Dendritic cell treated with granulocyte-macrophage colony-stimulating factor and Interleukin-4, amounts not matched to agents 40 ng/mL and 50 ng/mL, for 4 days (primary cell): ENCODE measurements around the gene ATP8B4.

Experiments used
- H3K27ac Mint-ChIP-seq: one replicate; pipeline ENCODE4 v1.8.0; 2022; ENCODE audit warnings: mild to moderate bottlenecking, mixed read lengths
- H3K27me3 Mint-ChIP-seq: one replicate; pipeline ENCODE4 v1.8.0; 2022; ENCODE audit warnings: mild to moderate bottlenecking, mixed read lengths
- H3K36me3 Mint-ChIP-seq: one replicate; pipeline ENCODE4 v1.8.0; 2022; ENCODE audit warnings: low read depth, mixed read lengths
- H3K4me1 Mint-ChIP-seq: one replicate; pipeline ENCODE4 v1.8.0; 2022; ENCODE audit warnings: low read depth, mixed read lengths
- H3K4me3 Mint-ChIP-seq: one replicate; pipeline ENCODE4 v1.8.0; 2022; ENCODE audit warnings: mild to moderate bottlenecking, moderate library complexity, mixed read lengths
- H3K9me3 Mint-ChIP-seq: one replicate; pipeline ENCODE4 v1.8.0; 2022; ENCODE audit warnings: mixed read lengths
- intact Hi-C: fragments of 100-400 bp; cut with micrococcal nuclease; formaldehyde crosslinking; loops from one replicate; pipeline ENCODE4 v1.15.0; 2022

The ATP8B4 gene

GRCh38 chr15:49901996-49902684 lies 216.9 kb downstream of the ATP8B4 start:
- H3K27ac Mint-ChIP-seq = no peak overlapping the region
- no peak overlapping the region for H3K4me3 Mint-ChIP-seq
- H3K27me3 Mint-ChIP-seq = no peaks in the 10 kb centered on the region
- intact Hi-C loops = no loop called here
- no peaks in the 10 kb centered on the region for H3K4me1 Mint-ChIP-seq
- H3K36me3 Mint-ChIP-seq = peaks cover 81% of the 10 kb centered on the region
- H3K9me3 Mint-ChIP-seq = no peaks in the 10 kb centered on the region

DNA sequence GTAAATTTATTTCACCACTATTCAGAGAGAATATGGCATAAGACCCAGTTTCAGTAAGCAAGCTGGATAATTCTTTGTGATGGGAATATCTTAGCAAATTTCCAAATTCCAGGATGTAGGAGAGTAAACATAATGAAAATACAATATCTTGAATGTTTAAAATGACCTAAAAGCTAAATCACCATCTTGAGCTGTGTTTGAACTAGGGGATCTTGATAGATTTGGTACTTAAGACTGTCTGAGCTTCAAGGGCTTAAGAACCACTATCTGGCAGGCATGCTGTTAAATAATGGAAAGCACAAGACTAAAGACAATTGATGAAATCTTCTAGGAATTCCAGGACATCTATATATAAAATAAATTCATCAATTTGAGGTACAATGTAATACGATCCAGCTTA lies 217.7 kb downstream of the ATP8B4 start:
- intact Hi-C loops = no loop called here
- Mint-ChIP-seq H3K36me3 (peaks cover 81% of the 10 kb centered on the region), H3K27me3 (no peaks in the 10 kb centered on the region)

GRCh38 chr15:49900903-49901235 lies 218.2 kb downstream of the ATP8B4 start:
- Mint-ChIP-seq H3K27ac (no peak overlapping the region), H3K4me1 (no peaks in the 10 kb centered on the region), H3K9me3 (no peaks in the 10 kb centered on the region), H3K4me3 (no peak overlapping the region), H3K27me3 (no peaks in the 10 kb centered on the region), H3K36me3 (peaks cover 81% of the 10 kb centered on the region)
- intact Hi-C loops = no loop called here

More for the DNA sequence above, 217.7 kb downstream of the ATP8B4 start:
- Mint-ChIP-seq H3K9me3 (no peaks in the 10 kb centered on the region), H3K27ac (no peak overlapping the region), H3K4me3 (no peak overlapping the region), H3K4me1 (no peaks in the 10 kb centered on the region)

- no peaks in the 10 kb centered on the region for H3K4me1 Mint-ChIP-seq
- no peak overlapping the region for H3K4me3 Mint-ChIP-seq
- intact Hi-C loops = no loop called here
- H3K9me3 Mint-ChIP-seq = no peaks in the 10 kb centered on the region
- H3K36me3 Mint-ChIP-seq = peaks cover 84% of the 10 kb centered on the region
- no peak overlapping the region for H3K27ac Mint-ChIP-seq
- no peaks in the 10 kb centered on the region for H3K27me3 Mint-ChIP-seq
Measured at GRCh38 chr15:49900006-49900902, 218.8 kb downstream of the ATP8B4 start.

DNA sequence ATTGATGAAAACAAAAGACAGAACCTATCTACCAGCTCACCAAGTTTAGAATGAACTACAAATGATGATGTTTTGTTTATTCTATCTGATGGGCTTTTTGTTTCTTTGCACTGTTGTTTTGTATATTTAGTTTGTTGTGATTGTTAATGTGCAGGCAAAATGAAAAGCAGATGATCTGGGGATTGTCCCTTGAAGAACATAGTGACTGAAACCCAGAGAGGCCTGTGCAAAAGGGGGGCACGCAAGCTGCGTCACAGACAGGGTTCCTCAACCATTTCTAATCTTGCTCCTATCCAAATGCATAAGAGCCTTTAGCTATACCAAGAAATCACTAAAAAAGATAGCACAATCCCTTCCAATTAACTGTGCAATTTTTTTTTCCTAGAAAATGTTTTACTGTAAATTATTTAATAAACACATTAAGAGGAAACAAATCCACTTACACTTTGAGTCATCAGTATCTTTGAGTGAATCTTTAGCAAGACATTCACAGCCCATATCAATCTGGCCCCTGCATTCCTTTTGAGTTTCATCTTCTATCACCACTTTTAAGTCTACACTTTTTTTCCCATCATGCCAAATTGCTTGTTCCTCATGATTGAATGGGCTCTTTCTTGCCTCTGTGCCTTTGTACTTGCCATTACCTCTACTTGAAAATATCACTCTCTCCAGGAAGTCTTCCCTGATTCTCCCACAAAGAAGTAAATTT lies 220.3 kb downstream of the ATP8B4 start:
- H3K4me3 Mint-ChIP-seq = no peak overlapping the region
- no peaks in the 10 kb centered on the region for H3K27me3 Mint-ChIP-seq
- H3K4me1 Mint-ChIP-seq = no peaks in the 10 kb centered on the region
- intact Hi-C loops = no loop called here
- no peak overlapping the region for H3K27ac Mint-ChIP-seq
- peaks cover 87% of the 10 kb centered on the region for H3K36me3 Mint-ChIP-seq
- no peaks in the 10 kb centered on the region for H3K9me3 Mint-ChIP-seq

DNA sequence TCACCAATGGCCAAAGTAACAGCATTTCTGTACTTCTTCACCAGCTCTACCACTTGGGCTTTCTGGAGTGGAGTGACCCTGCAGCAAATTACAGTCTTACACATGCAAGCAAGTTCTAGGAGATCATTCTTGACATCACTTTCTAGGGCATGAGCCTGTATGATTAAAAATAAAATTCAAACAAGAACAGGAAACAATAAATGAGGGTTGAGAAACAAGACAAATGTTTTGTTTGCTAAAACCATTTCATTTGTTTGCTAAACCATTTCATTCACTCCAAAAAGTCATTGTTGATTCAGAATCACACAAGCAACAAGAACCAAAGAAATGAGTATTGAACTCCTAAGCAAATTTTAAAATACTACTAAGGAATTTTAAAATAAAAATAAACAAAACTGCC lies 220.9 kb downstream of the ATP8B4 start:
- H3K4me1 Mint-ChIP-seq = no peaks in the 10 kb centered on the region
- intact Hi-C loops = no loop called here
- H3K9me3 Mint-ChIP-seq = no peaks in the 10 kb centered on the region
- H3K4me3 Mint-ChIP-seq = no peak overlapping the region
- H3K27ac Mint-ChIP-seq = no peak overlapping the region
- H3K36me3 Mint-ChIP-seq = peaks cover 85% of the 10 kb centered on the region
- H3K27me3 Mint-ChIP-seq = no peaks in the 10 kb centered on the region

DNA sequence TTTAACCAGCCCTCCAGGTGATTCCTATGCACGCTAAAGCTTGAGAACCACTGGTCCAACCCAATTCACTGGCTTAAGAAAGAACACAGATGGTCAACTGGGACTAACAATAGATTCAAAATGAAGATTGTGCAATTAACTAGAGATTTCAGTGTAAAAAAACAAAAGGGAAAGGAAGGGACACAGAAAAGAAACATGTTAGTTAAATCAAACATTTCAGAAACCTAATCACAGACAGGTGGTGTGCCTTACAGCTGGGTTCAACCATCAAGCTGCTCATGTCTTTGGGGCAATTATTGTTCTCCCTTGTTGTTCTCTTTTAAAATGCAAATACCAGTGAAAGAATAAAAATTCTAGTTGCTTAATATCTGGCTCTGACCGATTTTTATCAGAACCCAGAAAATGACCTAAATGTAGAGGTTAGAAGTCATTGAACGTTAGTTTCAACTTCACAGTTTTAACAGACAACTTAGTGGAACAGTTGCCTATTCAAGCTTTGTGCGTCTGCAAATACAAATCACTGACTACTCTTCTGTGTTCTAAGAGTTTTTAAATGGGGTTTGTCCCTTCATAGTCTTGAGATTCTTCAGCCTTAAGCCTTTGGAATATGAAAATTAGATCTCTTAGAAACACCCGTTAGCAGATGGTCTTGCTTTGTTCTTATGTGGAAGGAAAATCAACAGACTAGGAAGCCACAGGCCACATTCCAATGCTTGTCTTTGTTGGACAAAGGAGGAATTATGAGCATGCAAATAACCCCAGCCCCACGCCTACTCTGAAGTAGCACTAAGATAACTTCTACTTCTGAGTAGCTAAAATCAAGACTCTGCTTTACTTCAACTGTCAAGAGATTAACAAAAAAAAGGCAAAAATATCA lies 223.4 kb downstream of the ATP8B4 start:
- H3K27me3 Mint-ChIP-seq = no peaks in the 10 kb centered on the region
- H3K27ac Mint-ChIP-seq = no peak overlapping the region
- intact Hi-C loops = no loop called here
- H3K9me3 Mint-ChIP-seq = no peaks in the 10 kb centered on the region
- H3K4me1 Mint-ChIP-seq = no peaks in the 10 kb centered on the region
- H3K4me3 Mint-ChIP-seq = no peak overlapping the region
- peaks cover 87% of the 10 kb centered on the region for H3K36me3 Mint-ChIP-seq

DNA sequence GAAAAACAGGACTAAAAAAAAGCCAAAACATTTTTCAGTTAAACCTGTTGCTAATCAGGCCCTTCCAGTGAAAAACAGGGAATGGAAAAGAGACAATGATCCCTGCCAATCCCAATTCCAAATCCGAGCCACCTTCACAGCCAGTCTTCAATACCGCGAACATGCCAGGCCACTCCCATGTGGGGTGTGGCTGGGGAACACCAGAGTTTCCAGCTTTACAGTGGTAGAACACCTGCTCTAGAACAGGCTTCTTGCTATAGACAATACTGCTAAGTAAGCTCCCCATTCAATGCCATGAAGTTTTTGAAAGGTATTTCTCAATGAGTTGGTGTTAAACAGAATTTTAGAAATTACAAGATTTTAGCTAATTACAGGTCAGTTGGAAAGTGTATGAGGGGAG lies 228.3 kb downstream of the ATP8B4 start:
- Mint-ChIP-seq H3K27me3 (no peaks in the 10 kb centered on the region), H3K27ac (no peak overlapping the region), H3K4me1 (no peaks in the 10 kb centered on the region), H3K9me3 (no peaks in the 10 kb centered on the region), H3K36me3 (peaks cover 88% of the 10 kb centered on the region), H3K4me3 (no peak overlapping the region)
- intact Hi-C loops = no loop called here

- Mint-ChIP-seq H3K27ac (no peak overlapping the region), H3K36me3 (peaks cover 88% of the 10 kb centered on the region), H3K4me3 (no peak overlapping the region), H3K9me3 (no peaks in the 10 kb centered on the region), H3K4me1 (no peaks in the 10 kb centered on the region), H3K27me3 (no peaks in the 10 kb centered on the region)
- intact Hi-C loops = no loop called here
Measured at GRCh38 chr15:49889536-49889935, 229.5 kb downstream of the ATP8B4 start.

DNA sequence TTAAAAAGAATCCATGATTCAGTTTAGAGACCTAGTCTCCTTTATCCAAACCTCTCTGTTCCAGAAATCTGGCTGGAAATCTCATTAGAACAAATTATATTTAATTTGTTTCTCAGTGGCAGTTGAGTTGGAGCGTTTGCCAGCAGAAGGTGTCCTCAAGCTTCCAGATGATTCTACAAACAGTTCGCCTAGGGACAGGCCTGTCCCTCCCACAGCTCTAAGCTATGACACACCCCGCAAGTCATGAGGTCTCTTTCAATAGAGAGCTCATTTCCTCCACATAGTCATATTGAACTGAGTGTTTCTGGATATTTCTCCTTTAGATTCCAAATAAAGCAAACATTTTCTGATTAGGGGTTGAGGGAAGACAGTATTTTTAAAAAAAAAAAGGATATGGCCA lies 230.3 kb downstream of the ATP8B4 start:
- H3K36me3 Mint-ChIP-seq = peaks cover 81% of the 10 kb centered on the region
- intact Hi-C loops = no loop called here

DNA sequence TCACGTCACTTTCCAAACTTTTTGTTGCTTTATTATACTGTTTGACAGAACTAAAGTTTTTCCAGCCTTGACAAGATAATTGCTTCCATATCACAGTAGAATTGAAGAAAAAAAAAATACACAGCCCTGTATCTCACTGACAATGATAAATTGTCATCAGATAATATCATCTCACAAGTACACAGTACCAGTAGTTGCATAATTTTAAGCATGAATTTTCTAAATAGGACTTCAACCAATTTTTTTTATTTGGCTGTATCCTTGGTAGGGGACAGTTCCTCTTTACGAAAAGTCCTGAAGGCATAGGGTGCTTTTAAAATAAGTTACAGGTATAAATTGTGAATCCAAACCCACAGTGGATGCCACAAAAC lies 230.7 kb downstream of the ATP8B4 start:
- H3K27me3 Mint-ChIP-seq = no peaks in the 10 kb centered on the region
- intact Hi-C loops = no loop called here
- H3K27ac Mint-ChIP-seq = no peak overlapping the region
- peaks cover 80% of the 10 kb centered on the region for H3K36me3 Mint-ChIP-seq
- H3K4me1 Mint-ChIP-seq = no peaks in the 10 kb centered on the region
- H3K4me3 Mint-ChIP-seq = no peak overlapping the region
- H3K9me3 Mint-ChIP-seq = no peaks in the 10 kb centered on the region

More for the DNA sequence above, 230.3 kb downstream of the ATP8B4 start:
- no peaks in the 10 kb centered on the region for H3K4me1 Mint-ChIP-seq
- H3K27me3 Mint-ChIP-seq = no peaks in the 10 kb centered on the region
- no peaks in the 10 kb centered on the region for H3K9me3 Mint-ChIP-seq
- H3K4me3 Mint-ChIP-seq = no peak overlapping the region
- H3K27ac Mint-ChIP-seq = no peak overlapping the region

DNA sequence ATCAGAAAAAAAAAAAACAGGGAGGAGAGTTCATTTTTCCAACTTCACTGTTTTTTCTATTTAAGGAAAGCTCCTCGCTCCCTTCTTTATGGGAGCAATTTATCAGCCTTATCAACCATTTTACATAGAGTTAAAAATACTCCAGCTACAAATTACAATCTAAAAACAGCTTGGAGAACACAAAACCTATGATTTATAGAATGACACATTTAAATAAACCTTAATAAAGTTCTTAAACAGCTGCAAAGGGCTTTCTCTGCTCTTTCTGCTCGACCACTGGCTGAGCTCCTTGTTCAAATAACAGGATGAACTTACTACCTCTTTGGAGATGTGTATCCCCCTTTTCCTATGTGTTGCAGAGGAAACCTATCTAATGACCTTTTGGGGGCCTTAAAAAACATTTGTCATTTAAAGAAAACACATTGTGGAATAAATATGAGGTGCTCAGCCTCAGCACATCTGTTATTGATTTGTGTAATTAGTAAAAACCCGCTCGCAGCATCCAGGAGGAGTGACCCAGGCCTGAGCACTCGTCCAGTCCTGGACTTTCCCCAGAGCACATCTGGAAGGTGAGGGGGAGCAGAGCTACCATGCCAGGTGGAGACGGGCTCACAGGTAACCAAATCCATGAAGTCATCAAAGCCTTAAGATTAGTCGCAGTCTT lies 231.2 kb downstream of the ATP8B4 start:
- Mint-ChIP-seq H3K9me3 (no peaks in the 10 kb centered on the region), H3K27ac (no peak overlapping the region), H3K27me3 (no peaks in the 10 kb centered on the region), H3K4me1 (no peaks in the 10 kb centered on the region), H3K4me3 (no peak overlapping the region), H3K36me3 (peaks cover 80% of the 10 kb centered on the region)
- intact Hi-C loops = no loop called here

- Mint-ChIP-seq H3K4me3 (no peak overlapping the region), H3K4me1 (peaks cover 8% of the 10 kb centered on the region), H3K36me3 (peaks cover 81% of the 10 kb centered on the region), H3K27me3 (no peaks in the 10 kb centered on the region), H3K9me3 (no peaks in the 10 kb centered on the region), H3K27ac (no peak overlapping the region)
- intact Hi-C loops = no loop called here
Measured at GRCh38 chr15:49883121-49883520, 235.9 kb downstream of the ATP8B4 start.
